ENCODE results near the gene NSUN6.
"Not testable (repeated sequence)": the region's sequence is repeated elsewhere in the genome, so short reads cannot be mapped to it uniquely, and the experiment has no call there.

GRCh38 chr10:18627452-18628018 lies 23.9 kb downstream of the NSUN6 start:
- not testable (repeated sequence) for TF ChIP-seq CTCF (IDR thresholded peaks at IDR 0.05); REST (IDR thresholded peaks at IDR 0.05; ENCODE audit: low read depth, low read length); EP300 (IDR thresholded peaks at IDR 0.05; ENCODE audit: borderline replicate concordance in 1 of 2, low read depth in 1 of 2, low read length in 1 of 2); USF2 (IDR thresholded peaks at IDR 0.05; ENCODE audit: borderline replicate concordance, low read depth, low read length)
- peak; percentile 27; the same call in 1 of the 2 replicates for TF ChIP-seq MAX (IDR thresholded peaks at IDR 0.05; ENCODE audit: low read depth)
- TF ChIP-seq TAF1 (IDR thresholded peaks at IDR 0.05; ENCODE audit: borderline replicate concordance, low read depth, low read length) = peak; percentile 51; the same call in 1 of the 2 replicates

Data from SK-N-SH (cell line).